ENCODE data around the gene RSF1. TPM values are rescaled to one million over a fixed set of nuclear protein-coding genes. Genes with fewer than 3 reads are reported as not detected.

RSF1 gene
- total RNA-seq, 1 experiment from 2014 or later = 13.2 TPM

DNA sequence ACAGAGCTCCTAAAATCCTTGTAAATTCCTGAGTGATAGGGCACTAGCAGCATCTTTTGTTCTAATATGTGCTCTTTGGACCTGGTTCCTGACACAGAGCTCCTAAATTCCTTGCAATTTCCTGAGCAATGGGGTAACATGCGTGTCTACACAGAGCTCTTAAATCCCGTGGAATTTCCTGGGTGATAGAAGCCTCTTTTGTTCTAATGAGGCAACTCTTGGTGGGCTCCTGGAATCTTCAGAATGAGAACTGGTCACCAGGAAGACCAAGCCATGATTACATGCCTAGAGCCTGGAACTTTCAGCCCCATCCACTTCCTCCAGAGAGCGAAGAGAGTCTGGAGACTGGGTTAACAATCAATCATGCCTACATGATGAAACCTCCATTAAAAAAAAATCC, 19.0 kb downstream of the RSF1 start:
- DNase-seq (ENCODE audit: low read depth) = no peak

DNA sequence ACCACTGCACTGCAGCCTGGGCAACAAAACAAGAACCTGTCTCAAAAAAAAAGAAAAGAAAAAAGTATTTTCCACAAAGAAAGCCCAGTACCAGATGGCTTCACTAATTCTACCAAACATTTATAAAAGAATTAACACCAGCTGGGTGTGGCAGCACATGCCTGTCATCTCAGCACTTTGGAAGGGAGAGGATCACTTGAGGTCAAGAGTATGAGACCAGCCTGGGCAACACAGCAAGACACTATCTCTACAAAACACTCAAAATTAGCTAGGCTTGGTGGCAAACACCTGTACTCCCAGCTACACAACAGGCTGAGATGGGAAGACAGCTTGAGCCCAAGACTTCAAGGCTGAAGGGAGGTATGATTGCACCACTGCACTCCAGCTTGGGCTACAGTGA, 20.1 kb downstream of the RSF1 start:
- DNase-seq (ENCODE audit: low read depth) = no peak

DNA sequence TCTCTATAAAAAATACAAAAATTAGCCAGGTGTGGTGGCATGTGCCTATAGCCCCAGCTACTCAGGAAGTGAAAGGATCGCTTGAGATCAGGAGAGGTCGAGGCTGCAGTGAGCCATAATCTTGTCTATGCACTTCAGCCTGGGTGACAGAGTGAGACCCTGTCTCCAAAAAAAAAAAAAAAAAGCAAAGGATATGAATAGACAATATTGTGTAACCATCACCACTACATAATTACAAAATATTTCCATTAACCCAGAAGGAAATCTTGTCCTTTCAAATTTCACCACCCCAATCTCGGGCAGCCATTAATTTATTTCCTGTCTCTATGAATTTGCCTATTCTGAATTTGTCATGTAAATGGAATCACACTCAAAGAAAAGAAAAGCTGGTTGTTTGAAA, 21.2 kb downstream of the RSF1 start:
- DNase-seq (ENCODE audit: low read depth) = no peak

DNA sequence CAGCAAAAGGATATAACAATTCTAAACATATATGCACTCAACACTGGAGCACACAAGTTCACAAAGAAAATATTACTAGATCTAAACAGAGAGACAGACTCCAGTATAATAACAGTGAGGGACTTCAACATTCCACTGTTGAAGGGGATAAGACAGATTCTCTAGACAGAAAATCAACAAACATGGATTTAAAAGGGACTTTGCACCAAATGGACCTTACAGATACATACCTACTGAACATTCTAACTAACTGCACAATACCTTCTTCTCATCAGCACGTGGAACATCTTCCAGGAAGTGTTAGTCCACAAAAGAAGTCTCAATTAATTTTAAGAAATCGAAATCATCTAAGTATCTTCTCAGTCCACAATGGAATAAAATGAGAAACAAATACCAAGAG, 26.6 kb downstream of the RSF1 start:
- DNase-seq (ENCODE audit: low read depth) = no peak

DNA sequence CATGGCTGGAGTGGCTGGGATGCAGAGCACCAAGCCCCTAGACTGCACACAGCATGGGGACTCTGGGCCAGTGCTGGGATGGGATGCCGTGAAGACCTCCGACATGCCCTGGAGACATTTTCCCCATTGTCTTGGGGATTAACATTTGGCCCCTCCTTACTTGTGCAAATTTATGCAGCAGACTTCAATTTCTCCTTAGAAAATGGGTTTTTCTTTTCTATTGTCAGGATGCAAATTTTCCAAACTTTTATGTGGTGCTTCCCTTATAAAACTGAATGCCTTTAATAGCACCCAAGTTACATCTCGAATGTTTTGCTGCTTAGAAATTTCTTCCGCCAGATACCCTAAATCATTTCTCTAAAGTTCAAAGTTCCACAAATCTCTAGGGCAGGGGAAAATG, 29.2 kb downstream of the RSF1 start:
- no peak for DNase-seq (ENCODE audit: low read depth)

DNA sequence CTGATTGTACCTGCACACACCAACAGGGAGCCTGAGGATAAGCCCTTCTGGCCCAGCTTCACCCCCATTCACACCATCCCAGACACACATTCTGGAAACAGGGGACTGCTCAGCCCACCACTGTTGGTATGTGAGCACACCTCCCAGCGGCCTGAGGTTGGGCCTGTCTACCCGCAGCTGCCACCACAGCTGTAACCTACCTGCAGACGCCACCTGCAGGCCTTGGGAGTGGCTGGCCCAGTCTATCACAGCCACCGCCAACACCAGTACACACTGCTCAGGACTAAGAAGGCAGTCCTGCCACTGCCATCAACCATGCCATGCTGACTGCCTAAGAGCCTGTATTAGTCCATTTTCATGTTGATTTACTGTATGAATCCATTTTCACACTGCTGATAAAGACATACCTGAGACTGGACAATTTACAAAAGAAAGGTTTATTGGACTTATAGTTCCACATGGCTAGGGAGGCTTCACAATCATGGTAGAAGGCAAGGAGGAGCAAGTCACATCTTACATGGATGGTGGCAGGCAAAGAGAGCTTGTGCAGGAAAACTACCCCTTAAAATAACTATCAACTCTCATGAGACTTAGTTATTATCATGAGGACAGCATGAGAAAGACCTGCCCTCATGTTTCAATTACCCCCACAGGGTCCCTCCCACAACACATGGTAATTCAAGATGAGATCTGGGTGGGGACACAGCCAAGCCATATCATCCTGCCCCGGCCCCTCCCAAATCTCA, 30.6 kb downstream of the RSF1 start:
- no peak for DNase-seq (ENCODE audit: low read depth)

DNA sequence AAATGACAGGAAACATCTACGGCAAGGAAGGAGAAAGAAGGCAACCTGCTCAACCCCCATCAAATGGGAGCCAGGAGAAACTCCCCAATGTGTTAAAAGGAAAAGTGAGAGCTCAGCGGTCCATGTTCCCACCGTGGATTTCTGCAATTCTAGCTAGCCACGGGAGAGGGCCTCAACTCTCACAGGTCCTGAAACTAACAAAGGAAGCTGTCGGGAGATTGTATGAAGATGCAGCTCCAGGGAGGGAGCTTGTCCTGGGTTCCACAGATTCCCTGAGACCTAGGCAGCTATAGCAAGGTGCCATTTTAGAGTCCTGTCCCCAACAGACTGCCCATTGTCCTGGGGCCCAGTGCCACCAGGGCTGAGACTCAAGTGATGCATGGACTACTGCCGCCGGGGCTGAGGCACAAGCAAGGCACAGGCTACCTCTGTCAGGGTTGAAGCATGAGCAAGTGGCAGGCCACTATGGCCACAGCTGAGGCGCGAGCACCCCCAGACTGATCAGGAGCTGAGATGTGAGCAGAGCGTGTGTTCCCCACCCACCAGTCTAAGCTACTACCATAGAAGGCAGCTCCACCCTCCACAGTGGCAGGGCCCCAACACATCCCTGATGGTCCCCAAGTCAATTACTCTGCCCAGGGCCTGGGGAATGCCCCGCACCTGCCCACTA, 31.3 kb downstream of the RSF1 start:
- DNase-seq (ENCODE audit: low read depth) = no peak

DNA sequence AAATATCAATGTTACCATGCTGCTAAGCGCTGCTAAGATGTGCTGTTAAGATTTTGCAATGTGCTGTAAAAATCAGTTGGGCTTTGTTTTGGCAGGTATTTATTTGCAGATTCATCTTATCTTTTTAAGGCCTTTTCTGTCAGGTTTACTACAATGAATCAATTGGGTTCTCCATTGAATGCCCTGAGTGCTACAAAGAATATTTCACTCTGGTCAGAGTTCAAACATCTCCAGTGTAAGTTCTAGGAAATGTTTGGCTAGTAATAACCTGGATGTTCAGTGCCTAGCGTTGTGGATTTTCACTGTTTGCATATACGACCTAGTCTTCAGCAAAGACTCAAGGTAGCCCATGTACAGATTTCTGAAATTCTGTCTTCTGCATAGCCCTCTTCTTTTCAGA, 36.0 kb downstream of the RSF1 start:
- DNase-seq (ENCODE audit: low read depth) = no peak

DNA sequence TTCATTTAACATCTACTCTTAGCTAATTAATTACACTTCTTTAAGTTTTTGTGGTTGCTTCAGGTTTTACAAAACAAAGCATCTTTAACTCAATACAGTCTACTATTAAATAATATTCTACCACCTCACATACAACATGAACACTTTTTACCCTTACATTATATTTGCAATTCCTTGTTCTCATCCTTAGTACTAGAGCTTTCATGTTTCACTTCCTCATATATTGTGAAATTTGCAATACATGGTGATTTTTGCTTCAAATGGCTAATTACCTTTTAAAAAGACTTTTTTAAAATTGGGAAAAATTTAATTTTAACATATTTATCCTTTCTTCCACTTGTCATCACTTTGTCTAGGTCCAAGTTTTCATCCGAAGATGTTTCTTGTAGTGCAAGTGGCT, 37.5 kb downstream of the RSF1 start:
- no peak for DNase-seq (ENCODE audit: low read depth)

DNA sequence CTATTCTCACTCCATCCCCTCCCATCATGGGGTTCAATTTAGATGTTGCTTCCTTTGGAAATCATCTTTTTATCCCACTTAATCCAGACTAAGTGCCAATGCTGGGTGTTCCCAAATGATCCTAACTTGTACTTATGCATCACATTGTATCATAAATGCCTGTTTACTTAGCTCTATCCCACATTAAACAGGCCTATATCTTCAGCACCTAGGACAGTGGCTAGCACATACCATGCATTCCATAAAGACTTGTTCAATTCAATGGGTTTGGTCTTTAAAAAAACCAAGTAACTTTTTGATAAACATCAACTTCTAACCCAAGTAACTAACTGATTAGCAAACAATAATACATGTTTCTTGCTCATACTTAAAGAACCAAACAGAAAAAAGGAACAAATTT, 40.6 kb downstream of the RSF1 start:
- peak; percentile 5 for DNase-seq (ENCODE audit: low read depth)

DNA sequence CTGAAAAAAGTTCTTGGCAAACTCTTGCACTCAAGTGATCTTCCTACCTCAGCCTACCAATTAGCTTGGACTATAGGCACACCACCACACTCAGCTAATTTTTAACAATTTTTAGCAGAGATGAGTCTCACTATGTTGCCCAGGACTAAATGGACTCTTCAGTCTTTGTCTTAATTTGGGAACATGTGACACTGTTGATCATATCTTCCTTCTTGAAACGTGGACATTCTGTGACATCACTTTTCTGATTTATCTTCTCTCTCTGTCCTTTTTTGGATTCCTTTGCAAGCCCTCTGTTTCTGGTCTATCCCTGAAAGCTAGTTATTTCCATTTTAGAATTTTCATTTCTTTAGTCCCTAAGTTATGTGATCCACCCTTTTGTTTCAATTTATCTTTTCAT, 42.0 kb downstream of the RSF1 start:
- no peak for DNase-seq (ENCODE audit: low read depth)

DNA sequence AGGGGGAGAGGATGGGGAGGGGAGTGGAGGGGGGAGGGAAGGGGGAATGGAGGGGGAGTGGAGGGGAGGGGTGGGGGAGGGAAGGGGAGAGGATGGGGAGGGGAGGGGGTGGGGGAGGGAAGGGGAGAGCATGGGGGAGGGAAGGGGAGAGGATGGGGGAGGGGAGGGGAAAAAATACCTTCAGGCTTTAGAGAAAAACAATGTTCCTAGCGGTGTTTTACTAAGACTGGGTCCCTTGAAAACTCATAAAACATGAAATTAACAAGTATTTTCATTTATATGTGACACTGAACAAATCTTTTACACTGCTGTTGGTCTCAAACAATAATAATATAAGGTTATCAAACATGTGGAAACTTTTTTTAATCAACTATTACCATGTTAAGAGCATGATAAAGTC, 42.4 kb downstream of the RSF1 start:
- DNase-seq (ENCODE audit: low read depth) = no peak

DNA sequence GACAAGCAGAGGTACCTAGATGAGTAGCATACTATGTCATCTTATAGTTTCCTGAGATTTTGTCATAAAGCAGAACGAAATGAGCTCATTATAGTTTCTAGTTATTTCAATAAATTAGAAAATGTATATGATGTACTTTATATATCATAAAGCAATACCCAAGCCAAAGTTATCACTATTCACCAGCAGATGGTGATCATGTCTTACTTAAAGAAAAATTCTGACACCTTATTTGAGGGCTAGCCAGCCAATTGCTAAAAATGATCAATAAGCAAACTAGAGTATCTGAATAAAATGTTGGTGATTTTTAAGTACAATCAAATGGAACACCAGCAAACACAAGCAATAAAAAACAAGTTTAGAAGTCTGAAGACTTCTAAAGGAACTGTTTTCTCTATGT, 44.1 kb downstream of the RSF1 start:
- no peak for DNase-seq (ENCODE audit: low read depth)

DNA sequence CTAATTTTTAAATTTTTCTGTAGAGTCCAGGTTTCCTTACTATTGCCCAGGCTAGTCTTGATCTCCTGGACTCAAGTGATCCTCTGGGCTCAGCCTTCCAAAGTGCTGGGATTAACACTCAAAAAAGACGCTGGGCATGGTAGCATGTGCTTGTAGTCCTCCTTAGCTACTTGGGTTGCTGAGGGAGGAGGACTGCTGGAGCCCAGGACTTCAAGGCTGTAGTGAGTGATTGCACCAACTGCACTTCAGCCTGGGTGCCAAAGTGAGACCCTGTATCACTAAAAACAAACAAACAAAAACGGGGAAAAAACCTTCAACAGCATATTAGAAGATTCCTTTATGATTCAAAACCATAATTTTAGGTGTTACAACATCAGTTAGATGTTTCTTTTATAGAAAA, 44.6 kb downstream of the RSF1 start:
- no peak for DNase-seq (ENCODE audit: low read depth)

DNA sequence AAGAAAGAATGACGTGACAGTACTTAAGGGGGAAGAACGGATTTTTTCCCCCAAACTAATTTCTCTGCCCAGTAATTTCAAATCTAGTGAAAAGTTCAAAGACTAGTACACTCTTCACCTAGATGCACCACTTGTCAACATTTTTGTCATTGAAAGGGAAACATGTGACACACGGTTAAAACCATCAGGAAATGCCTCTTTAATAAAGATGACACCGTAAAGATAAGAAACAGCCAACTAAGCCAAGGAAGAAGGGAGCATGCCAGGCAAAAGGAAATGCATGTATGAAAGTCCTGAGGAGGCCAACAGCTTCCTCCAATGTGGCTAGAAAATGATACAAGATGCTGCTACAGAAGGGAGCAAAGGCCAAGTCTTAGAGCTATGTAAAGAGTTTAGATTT, 49.4 kb downstream of the RSF1 start:
- no peak for DNase-seq (ENCODE audit: low read depth)

DNA sequence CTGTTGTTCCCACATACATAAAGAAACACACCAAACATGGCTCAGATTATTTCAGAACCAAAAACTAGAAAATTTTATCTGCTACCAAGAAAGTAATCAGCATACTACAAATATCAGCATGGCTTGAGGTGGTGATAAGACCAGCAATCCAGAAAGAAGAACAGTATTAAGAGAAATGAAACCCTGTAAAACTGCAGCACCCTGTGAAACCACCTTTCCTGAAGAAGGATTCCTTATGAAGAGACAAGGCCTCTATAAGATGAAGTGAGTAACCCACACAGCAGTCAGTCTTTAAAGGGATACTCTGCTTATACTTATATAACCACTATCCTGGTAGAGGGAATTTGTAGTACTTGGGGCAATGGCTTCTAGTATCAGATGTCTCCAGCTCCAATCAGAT, 49.9 kb downstream of the RSF1 start:
- no peak for DNase-seq (ENCODE audit: low read depth)

DNA sequence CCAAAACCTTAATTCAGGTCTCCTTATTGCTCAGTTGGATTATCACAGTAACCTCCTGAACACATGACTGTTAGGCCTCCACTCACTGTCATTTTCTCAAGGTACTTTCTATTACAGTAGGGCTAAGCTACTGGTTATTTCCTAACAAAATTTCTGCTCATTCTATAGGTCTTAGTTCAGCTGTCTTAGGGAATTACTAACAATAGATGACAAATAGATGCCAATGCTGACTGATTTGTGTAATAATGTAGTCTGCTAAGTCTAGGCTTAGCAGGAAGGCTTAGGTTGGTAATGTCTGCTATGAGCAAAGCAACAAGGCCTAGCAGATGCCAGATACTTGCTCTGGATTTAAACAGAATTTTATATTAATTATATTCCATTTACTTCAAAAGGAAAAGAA, 58.1 kb downstream of the RSF1 start:
- DNase-seq (ENCODE audit: low read depth) = no peak

DNA sequence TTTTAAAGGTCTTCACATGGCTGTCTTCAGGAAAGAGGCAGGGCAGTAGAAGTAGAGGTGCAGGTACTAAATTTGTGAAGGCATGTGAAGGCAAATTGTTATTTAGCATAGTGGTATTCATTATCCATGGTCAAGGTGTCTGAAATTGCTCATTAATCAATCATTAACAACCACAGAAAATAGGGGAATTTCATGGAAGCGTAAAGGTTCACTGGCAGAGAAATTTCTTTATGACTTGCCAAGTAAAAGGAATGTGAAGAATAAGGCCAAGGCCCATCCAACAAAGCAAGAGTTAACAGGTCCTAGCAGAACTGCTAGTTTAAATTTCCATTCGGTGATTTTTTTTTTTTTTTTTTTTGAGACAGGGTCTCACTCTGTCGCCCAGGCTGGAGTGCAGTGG, 59.0 kb downstream of the RSF1 start:
- DNase-seq (ENCODE audit: low read depth) = no peak

DNA sequence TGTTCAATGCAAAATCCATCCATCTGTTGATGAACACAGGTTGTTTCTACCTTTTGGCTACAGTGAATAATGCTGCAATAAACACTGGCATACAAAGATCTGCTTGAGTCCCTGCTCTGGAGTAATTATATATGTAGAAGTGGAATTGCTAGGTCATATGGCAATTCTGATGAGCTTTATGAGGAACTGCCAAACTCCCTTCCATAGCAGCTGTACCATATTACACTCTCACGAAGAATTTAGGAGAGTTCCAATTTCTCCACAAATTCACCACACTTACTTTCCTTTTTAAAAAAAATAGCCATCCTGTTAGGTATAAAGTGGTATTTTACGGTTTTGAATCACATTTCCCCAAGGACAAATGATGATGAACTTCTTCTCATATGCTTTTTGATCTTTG, 62.2 kb downstream of the RSF1 start:
- DNase-seq (ENCODE audit: low read depth) = no peak

DNA sequence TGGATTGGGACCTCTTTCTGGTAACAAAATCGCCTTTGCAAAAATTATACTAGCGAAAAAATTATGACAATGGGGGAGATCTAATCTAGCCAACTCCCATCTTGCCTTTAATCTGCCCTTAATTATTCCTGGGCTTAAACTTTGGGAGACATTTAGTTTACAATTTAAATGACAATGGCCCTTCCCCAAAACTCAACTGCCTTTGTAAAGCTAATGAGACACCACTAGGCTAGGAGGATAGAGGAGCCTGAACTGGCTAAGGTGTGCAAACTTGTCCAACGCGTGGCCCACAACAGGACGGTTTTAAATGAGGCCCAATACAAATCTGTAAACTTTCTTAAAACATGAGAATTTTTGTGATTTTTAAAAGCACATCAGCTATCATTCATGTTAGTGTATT, 67.3 kb downstream of the RSF1 start:
- no peak for DNase-seq (ENCODE audit: low read depth)

DNA sequence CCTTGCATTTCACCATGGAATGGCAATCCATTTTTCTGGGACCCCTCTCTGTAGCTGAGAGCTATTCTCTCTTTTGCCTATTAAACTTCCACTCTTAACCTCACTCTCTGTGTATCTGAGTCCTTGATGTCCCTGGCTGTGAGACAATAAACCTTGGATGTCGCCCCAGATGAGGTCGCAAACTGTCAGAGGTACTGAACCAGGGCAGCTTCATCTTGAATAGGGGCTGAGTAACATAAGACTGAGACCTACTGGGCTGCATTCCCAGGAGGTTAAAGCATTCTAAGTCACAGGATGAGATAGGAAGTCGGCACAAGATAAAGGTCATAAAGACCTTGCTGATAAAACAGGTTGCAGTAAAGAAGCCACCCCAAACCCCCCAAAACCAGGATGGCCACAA, 68.0 kb downstream of the RSF1 start:
- DNase-seq (ENCODE audit: low read depth) = no peak

DNA sequence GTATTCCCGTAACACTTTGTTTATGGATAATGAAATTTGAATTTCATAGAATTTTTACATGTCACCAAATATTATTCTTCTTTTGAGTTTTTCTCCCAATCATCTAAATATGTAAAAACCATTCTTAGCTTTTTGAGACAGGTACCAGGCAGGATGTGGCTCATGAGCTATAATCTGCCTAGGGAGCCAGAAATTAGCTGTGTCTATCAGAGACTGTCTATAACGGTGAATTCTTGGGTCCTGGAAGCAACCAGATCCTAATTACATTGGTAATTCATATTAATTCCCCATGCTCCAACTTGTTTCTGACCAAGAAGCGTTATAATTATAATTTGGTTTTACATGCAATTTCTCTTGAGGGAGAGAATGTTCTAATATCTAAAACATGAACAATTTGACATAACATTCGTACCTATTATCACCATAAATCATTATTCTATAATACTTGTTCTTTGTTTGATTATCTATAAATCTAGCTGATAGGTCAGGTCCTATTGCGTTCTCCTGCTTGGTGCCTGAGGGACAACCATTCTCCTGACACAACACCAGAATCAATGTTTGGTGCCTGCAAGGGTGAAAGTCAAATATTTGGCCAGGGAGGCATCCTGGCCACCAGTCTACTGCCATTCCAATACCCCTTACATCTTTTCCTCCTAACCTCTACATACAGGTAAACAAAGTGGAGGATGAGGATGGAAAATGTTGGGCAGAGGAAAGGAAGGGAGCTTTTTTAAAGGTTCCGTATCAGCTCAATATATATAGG, 69.9 kb downstream of the RSF1 start:
- no peak for DNase-seq (ENCODE audit: low read depth)

DNA sequence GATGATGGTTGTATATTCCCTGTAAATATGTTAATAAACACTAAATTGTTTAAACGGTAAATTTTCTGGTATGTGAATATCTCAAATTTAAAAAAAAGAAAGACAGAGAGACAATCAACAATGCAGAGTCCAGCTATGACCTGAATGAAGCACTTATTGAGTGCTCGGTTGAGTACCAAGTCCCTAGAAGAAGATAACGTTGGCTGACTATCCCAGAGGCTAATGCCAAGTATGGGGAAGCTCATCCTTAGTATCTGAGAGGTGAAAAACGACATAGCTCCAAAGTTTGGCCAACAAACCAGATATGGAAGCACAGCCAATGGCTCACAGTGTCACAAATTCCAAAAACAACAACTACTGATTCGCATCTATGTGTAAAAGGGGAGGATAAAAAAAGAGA, 71.3 kb downstream of the RSF1 start:
- no peak for DNase-seq (ENCODE audit: low read depth)
